AG09309 (cell line): ENCODE data around the gene FBXL19.

Experiments
- DNase-seq: peaks from one replicate; pipeline ENCODE4 v3.0.0-alpha.2; 2010; ENCODE audit warnings: low read depth
- H3K4me3 ChIP-seq: 2 replicates; pipeline ENCODE4 v1.5.1; 2011; ENCODE audit warnings: mild to moderate bottlenecking, low read depth, low read length, moderate library complexity; ENCODE audit not compliant: control insufficient read depth
- TF ChIP-seq, protein P1 (sequence below): IDR thresholded peaks from 2 replicates; pipeline ENCODE4 v1.5.1; 2011; ENCODE audit warnings: mild to moderate bottlenecking, low read depth, low read length, inconsistent platforms; ENCODE audit not compliant: insufficient read depth, control insufficient read depth; ENCODE audit errors: missing control alignments

The FBXL19 gene

DNA sequence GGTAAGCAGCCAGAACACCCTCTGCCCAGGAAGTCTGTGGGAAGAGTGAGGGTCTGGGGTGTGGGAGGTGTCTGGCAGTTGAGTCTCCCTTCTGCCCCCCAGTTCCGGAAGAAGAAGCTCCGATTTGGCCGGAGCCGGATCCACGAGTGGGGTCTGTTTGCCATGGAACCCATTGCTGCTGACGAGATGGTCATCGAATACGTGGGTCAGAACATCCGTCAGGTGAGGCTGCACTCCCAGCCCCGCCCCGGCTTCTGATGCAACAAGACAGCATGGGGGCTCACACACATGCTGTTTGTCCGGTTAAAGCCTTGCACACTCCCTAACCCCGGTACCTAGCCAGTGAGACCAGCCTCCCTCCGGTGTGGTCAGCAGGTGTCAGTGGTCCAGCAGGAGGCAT is 57.6 kb downstream of the FBXL19 start:
- DNase-seq, result no peak
- TF ChIP-seq, protein P1, sequence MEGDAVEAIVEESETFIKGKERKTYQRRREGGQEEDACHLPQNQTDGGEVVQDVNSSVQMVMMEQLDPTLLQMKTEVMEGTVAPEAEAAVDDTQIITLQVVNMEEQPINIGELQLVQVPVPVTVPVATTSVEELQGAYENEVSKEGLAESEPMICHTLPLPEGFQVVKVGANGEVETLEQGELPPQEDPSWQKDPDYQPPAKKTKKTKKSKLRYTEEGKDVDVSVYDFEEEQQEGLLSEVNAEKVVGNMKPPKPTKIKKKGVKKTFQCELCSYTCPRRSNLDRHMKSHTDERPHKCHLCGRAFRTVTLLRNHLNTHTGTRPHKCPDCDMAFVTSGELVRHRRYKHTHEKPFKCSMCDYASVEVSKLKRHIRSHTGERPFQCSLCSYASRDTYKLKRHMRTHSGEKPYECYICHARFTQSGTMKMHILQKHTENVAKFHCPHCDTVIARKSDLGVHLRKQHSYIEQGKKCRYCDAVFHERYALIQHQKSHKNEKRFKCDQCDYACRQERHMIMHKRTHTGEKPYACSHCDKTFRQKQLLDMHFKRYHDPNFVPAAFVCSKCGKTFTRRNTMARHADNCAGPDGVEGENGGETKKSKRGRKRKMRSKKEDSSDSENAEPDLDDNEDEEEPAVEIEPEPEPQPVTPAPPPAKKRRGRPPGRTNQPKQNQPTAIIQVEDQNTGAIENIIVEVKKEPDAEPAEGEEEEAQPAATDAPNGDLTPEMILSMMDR, result no peak
- H3K4me3 ChIP-seq, result no peak overlapping the region

DNA sequence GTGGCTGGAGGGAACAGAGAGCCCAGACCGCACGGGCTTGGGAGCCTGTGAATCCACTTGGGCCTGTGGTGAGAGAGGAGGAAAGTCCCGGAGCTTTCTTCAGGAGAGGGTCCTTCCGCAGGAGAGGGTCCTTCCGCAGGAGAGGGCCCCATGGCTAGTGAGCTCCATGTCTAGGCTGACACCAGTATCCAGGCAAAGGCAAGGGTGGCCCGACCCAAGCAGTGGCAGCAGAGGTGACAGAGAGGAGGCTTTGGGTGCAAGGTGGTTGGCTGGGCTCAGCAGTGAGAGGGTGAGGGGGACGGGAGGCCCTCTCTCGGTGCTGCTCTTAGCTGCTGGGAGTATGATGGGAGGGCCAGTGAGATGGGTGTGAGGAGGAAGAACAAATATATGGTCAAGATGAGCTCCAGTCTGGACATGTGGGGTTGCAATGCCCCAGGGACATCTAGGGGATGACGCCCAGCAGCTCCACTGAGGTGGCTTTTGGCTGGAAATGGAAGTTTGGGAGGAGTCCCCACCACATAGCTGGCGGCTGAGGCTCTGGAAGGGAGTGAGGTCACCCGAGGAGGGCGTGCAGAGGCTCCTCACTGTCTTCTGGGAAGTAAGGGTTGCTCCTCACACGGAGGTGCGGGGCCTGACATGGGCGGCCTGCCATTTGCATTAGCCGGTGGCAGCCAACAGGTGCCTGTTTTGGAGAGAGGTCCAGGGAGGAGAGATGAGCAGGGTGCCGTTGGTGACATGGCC is 59.3 kb downstream of the FBXL19 start:
- TF ChIP-seq, protein P1, result no peak
- H3K4me3 ChIP-seq, result no peak overlapping the region
- no peak for DNase-seq

DNA sequence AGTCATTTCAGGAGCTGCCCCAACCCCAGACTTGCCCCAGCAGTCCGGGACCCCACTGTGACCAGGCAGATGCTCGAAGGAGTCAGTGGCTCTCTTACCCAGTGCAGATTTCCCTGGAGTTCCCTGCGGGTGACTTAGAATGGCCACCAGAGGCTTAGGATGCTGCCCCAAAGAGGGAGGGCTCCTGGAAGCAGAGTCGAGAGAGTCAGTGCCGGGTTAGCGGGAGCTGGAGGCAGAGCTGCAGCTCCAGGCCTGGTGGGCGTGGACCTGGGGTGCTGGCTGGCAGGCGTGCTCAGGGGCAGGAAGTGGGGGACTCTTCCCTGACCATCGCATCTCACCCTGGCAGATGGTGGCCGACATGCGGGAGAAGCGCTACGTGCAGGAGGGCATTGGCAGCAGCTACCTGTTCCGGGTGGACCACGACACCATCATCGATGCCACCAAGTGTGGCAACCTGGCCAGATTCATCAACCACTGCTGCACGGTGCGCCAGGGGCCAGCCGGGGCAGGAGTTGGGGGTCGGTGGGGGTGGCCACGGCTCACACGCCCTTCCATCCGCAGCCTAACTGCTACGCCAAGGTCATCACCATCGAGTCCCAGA is 60.0 kb downstream of the FBXL19 start:
- TF ChIP-seq, protein P1, result no peak
- H3K4me3 ChIP-seq, result no peak overlapping the region
- no peak for DNase-seq

DNA sequence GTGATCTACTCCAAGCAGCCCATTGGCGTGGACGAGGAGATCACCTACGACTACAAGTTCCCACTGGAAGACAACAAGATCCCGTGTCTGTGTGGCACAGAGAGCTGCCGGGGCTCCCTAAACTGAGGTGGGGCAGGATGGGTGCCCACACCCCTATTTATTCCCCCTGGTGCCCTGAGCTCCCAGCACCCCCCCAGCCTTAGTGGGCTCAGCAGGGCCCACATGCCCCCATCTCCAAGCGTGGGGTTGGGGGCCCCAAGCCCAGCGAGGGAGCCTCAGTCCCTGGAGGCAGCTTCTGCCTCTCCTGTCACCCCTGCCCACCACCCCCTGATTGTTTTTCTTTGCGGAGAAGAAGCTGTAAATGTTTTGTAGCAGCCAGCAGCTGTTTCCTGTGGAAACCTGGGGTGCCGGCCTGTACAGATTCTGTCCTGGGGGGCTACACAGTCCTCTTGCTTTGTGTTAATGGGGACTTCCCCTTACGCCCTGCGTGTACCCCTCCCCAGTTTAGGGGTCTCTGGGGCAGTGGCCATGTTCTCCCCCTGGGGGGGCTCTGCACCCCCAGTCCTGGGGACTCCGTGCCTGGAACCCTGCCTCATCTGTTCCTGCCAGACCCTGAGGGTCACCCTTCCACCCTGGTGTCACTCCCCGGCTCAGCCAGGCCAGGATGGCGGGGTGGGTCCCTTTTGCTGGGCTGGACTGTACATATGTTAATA is 60.7 kb downstream of the FBXL19 start:
- no peak overlapping the region for H3K4me3 ChIP-seq
- TF ChIP-seq, protein P1, result no peak
- no peak for DNase-seq

DNA sequence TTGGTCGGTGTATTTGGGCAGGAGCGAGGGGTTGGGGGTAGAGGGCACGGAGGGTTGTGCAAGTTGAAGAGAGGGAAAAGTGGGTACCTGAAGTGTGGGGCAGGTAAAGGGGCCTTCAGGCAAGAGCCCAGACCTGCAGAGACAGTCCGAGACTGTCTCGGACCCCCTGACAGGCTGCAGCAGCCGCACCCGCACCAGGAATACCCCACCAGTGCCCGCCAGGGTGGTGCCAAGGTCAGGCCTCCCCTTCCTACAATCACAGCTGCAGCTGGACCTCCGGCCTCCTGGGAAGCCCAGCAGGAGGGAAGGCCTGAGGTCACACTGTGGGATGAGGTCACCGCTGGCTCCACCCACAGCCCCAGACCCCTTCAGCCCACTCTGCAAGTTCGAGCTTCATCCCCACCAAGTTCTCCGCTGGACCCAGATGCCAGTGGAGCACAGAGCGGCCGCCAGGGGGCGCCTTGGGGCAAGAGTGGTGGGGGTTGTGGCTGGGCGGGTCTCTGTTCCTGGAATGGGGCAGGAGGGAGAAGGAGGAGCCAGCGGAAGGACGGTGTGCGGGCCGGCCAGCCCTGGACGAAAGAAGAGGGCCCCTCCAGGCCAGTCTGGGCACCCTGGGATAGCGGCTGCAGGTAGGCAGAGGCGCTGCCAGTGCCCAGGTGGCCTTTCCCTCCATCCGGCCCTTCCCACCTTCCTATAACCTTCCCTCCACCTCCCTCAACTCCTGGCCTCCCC is 61.5 kb downstream of the FBXL19 start, which contains the start of gene HSD3B7:
Gene HSD3B7, plus strand, starts transcription at position 539 of the 732 bp plus-strand sequence. CDS start 452 bp downstream, outside the sequence.
- H3K4me3 ChIP-seq, result peak within 1 kb of the TSS; percentile 48
- DNase-seq, result no peak
- TF ChIP-seq, protein P1, result peak; percentile 97
